Loucy (cell line): ENCODE results near the gene COMMD10.

ENCODE experiments used
- CTCF ChIP-seq: fragments of 200-600 bp; sonication (generic); conservative IDR thresholded peaks from 2 replicates; pipeline ENCODE4 v1.5.1; 2014; ENCODE audit warnings: mild to moderate bottlenecking, antibody characterized with exemption, low read length
- EZH2phosphoT487 ChIP-seq: fragments of 200-600 bp; IDR thresholded peaks from 2 replicates; pipeline ENCODE4 v1.6.1; 2018; ENCODE audit warnings: antibody characterized with exemption, mild to moderate bottlenecking, moderate library complexity, borderline replicate concordance

- TF ChIP-seq CTCF (no peak), EZH2phosphoT487 (no peak)
Observed at GRCh38 chr5:116130976-116131375, 46.2 kb downstream of the COMMD10 start.
